Testis (tissue), 2 donors: ENCODE data around the gene TAX1BP1.

Experiments
- POLR2A ChIP-seq: fragments of 450-650 bp; IDR thresholded peaks from one replicate; pipeline ENCODE4 v1.6.1; 2017; ENCODE audit warnings: antibody characterized with exemption, mild to moderate bottlenecking, moderate library complexity
- TF ChIP-seq, protein P1 (sequence below), 3 experiments: fragments of 450-650 bp in 2 of 3; fragments of 200-600 bp in 1 of 3; sonication (generic) in 1 of 3; IDR thresholded peaks; one replicate each; pipeline ENCODE4 v1.5.1; 2016 to 2019; ENCODE audit warnings: antibody characterized with exemption in 3 of 3, mild to moderate bottlenecking in 2 of 3, moderate library complexity in 1 of 3

DNA sequence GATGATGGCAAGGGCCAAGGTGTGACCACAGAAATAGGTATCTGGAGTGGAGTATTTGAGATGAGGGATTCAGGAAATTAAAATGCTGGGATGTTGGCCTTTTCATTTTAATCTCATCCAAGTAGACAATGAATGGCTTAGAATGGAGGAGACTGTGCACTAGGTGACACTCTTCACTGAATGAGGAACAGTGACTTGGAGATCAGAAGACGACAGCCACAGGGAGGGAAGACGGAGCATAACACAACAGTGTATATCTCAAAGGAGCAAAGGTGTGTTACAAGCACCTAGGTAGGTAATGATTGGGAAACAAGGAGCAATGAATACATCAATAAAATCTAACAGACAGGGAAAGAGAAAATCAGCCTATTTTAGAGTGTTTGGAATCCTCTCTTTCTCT is 4.1 kb upstream of the TAX1BP1 start:
- TF ChIP-seq, protein P1, sequence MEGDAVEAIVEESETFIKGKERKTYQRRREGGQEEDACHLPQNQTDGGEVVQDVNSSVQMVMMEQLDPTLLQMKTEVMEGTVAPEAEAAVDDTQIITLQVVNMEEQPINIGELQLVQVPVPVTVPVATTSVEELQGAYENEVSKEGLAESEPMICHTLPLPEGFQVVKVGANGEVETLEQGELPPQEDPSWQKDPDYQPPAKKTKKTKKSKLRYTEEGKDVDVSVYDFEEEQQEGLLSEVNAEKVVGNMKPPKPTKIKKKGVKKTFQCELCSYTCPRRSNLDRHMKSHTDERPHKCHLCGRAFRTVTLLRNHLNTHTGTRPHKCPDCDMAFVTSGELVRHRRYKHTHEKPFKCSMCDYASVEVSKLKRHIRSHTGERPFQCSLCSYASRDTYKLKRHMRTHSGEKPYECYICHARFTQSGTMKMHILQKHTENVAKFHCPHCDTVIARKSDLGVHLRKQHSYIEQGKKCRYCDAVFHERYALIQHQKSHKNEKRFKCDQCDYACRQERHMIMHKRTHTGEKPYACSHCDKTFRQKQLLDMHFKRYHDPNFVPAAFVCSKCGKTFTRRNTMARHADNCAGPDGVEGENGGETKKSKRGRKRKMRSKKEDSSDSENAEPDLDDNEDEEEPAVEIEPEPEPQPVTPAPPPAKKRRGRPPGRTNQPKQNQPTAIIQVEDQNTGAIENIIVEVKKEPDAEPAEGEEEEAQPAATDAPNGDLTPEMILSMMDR (IDR thresholded peaks at IDR 0.05) = no peak
- no peak for TF ChIP-seq POLR2A
